ENCODE results near the gene ZSCAN10.

DNA sequence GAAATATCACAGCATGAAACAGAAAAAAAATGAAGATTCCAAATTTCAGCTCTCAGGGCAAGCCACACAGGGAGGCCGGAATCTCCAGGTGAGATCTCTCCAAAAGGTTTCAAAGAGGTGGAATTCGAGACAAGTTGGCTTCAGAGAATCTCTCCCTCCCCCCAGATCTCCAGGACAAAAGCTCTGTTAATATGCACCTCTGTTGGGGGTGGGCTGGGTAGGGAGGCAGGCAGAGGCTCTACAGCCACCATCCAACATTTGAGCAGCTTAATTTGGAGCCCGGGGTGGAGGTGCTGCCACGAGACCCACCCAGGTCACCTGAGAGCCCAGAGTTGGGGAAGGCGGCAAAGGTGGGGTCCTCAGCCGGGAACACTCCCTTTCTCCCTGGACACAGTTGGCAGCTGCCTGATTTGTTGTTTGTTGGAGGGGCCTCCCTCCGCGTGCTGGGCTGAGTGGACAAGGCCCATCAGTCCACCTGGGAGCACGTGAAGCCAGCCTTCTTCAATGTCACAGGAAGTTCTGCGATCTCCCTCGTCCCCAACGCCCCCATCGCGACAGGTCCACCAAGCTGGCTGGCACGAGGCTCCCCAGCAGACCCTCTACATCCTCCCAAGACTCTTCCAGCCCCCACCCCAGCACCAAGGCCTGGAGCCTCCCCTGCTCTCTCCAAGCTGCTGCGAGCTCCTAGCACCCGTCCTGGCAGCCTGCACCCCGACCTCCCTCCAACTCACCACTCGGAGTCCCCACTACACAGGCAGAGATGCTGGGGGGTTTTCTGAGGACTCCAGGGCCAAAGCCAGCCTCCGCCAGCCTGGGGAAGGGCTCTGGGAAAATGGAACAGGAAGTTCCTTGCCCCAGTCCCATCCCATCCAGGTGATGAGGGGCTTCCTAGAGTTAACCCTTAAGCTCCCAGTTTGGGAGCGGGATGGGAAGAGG, at the start of gene ZSCAN10:
- TF ChIP-seq, protein P1, sequence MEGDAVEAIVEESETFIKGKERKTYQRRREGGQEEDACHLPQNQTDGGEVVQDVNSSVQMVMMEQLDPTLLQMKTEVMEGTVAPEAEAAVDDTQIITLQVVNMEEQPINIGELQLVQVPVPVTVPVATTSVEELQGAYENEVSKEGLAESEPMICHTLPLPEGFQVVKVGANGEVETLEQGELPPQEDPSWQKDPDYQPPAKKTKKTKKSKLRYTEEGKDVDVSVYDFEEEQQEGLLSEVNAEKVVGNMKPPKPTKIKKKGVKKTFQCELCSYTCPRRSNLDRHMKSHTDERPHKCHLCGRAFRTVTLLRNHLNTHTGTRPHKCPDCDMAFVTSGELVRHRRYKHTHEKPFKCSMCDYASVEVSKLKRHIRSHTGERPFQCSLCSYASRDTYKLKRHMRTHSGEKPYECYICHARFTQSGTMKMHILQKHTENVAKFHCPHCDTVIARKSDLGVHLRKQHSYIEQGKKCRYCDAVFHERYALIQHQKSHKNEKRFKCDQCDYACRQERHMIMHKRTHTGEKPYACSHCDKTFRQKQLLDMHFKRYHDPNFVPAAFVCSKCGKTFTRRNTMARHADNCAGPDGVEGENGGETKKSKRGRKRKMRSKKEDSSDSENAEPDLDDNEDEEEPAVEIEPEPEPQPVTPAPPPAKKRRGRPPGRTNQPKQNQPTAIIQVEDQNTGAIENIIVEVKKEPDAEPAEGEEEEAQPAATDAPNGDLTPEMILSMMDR (conservative IDR thresholded peaks at IDR 0.05; ENCODE audit: low read depth in 2 of 2) = 0 out of 4 replicates have a peak, but pooled peaks of 1 of the 2 experiments have one; percentile 3
- TF ChIP-seq EZH2phosphoT487 (IDR thresholded peaks at IDR 0.05; ENCODE audit: unreplicated experiment) = no peak
- no peak for TF ChIP-seq JUNB (IDR thresholded peaks at IDR 0.05; ENCODE audit: unreplicated experiment)
- no peak for TF ChIP-seq STAT1 (IDR thresholded peaks at IDR 0.05; ENCODE audit: unreplicated experiment)
- peak; percentile 85 for TF ChIP-seq POLR2AphosphoS5 (IDR thresholded peaks at IDR 0.05; ENCODE audit: low read depth)
- no peak for TF ChIP-seq EZH2 (IDR thresholded peaks at IDR 0.05; ENCODE audit: low read depth, unreplicated experiment)
- no peak for TF ChIP-seq ZNF331 (CRISPR knock-in tag; IDR thresholded peaks at IDR 0.05; ENCODE audit: low read depth)
- TF ChIP-seq, protein P2, sequence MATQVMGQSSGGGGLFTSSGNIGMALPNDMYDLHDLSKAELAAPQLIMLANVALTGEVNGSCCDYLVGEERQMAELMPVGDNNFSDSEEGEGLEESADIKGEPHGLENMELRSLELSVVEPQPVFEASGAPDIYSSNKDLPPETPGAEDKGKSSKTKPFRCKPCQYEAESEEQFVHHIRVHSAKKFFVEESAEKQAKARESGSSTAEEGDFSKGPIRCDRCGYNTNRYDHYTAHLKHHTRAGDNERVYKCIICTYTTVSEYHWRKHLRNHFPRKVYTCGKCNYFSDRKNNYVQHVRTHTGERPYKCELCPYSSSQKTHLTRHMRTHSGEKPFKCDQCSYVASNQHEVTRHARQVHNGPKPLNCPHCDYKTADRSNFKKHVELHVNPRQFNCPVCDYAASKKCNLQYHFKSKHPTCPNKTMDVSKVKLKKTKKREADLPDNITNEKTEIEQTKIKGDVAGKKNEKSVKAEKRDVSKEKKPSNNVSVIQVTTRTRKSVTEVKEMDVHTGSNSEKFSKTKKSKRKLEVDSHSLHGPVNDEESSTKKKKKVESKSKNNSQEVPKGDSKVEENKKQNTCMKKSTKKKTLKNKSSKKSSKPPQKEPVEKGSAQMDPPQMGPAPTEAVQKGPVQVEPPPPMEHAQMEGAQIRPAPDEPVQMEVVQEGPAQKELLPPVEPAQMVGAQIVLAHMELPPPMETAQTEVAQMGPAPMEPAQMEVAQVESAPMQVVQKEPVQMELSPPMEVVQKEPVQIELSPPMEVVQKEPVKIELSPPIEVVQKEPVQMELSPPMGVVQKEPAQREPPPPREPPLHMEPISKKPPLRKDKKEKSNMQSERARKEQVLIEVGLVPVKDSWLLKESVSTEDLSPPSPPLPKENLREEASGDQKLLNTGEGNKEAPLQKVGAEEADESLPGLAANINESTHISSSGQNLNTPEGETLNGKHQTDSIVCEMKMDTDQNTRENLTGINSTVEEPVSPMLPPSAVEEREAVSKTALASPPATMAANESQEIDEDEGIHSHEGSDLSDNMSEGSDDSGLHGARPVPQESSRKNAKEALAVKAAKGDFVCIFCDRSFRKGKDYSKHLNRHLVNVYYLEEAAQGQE (IDR thresholded peaks at IDR 0.05; ENCODE audit: unreplicated experiment) = peak; percentile 7

Measured in GM23338 (cell line).